ENCODE results near the gene PPM1B. TPM values are rescaled to one million over a fixed set of nuclear protein-coding genes. Genes with fewer than 3 reads are reported as not detected.
A peak's percentile ranks its signal among the peaks of the same experiment; 100 is the strongest.
"Not testable (repeated sequence)": the region's sequence is repeated elsewhere in the genome, so short reads cannot be mapped to it uniquely, and the experiment has no call there.

PPM1B gene
- total RNA-seq, 4 donors from 2014 or later, result 26.6 to 63.3 (median 57.5) TPM

DNA sequence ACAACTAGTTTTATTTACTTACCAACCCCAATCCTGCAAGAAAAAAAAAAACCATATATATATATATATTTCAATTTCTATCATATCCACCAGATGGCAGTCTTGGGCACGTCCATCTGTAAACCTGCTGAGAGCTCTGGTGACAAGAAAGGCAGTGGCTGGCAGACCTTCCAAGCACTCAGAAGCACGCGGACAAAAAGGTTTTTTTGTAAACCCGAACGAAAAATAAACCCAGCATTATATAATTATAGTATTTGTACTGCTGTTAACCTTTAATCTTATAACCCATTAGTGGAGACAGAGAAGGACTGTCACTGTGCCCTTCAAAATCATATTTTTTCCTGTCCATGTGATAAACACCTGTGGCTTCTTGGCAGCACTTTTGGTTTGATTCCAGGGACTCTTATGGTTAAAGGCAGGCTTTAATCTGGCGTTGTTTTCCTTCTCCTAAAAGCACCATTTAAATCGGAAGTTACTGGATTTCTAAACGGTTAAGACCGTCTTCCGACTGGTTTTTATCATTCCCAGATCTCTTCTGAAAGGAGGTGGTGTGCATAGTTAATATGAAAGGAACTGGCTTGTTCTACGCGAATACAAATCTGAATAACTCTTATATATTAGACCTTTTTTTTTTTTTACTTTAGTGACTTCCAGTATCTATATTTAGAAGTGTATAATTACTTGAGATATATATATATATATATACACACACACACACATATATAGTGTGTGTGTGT is 75.6 kb downstream of the PPM1B start:
- peak overlapping the region in 1 of 2 donors; percentile 43 for H3K27ac ChIP-seq
- no peaks in the 10 kb centered on the region for H3K36me3 ChIP-seq
- intact Hi-C loops (cut with DNase I; ENCODE audit: low total_unique reads), result no loop called here
- no peaks in the 10 kb centered on the region for H3K9me3 ChIP-seq
- H3K4me3 ChIP-seq, result peak overlapping the region; percentile 18 to 23
- peak; percentile 24 to 58 for DNase-seq
- H3K4me1 ChIP-seq, result no peaks in the 10 kb centered on the region
- H3K27me3 ChIP-seq, result no peaks in the 10 kb centered on the region
- TF ChIP-seq POLR2A (IDR thresholded peaks at IDR 0.05), result no peak
- TF ChIP-seq CTCF (IDR thresholded peaks at IDR 0.05), result peak in 3 of 4 experiments; percentile 27 to 67 (median 61)

DNA sequence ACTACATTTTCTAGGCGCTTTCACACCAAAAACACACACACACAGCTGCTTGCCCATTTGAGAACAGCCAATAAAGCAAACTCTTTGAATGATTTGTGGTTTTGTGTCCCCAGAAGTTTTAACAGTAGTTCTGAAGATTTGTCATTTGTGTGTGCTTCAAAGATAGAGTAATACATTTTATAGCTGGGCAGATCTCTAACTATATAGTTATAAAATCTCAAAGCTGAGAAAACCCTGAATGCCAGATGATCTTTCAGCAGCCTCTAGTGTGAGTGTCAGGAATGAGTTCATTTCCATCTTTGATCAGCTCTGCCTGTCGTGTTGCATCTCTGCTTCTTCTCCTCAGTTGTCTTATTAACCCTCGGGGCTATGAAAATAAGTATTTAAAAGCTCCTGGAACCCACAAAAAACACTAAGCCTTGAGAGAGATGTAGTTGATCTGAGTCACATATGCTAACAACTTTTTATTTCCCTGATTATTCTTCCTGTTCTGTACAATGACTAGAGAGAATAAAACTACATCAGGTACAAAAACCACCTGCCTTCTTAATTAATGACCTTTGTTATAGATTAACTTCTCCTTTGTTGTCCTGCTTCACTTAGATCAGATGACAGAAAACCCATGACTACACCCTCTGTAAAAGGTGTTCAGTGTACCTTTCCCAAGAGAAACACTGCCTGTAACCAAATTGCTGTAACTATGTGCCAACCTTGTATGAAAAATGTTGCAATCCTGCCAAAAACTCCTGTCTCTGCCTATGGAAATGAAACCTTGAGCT is 76.6 kb downstream of the PPM1B start:
- no peaks in the 10 kb centered on the region for H3K27me3 ChIP-seq
- no peaks in the 10 kb centered on the region for H3K4me1 ChIP-seq
- TF ChIP-seq POLR2A (IDR thresholded peaks at IDR 0.05) (no peak), CTCF (IDR thresholded peaks at IDR 0.05) (no peak)
- no peak overlapping the region for H3K4me3 ChIP-seq
- no peak for DNase-seq
- intact Hi-C loops (cut with DNase I; ENCODE audit: low total_unique reads), result no loop called here
- no peaks in the 10 kb centered on the region for H3K9me3 ChIP-seq
- no peak overlapping the region for H3K27ac ChIP-seq
- no peaks in the 10 kb centered on the region for H3K36me3 ChIP-seq

DNA sequence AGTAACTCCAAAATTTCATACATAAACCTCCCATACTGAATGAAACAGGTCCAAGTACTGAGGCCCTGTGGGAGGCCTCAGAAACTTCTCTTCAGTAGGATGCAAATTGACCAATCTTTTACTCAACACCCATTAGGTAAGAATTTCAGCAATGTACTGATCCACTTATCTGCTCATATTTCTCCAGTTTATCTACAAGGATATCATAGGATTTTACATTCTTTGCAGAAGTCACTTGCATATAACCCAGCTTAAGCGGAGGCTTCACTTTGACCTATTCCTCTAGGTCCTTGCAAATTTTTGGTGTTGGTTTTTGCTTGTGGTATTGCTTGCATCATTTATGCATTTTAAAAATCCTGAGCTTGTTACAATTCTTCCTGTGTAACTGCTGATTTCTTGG is 77.8 kb downstream of the PPM1B start:
- no peaks in the 10 kb centered on the region for H3K9me3 ChIP-seq
- H3K36me3 ChIP-seq, result no peaks in the 10 kb centered on the region
- H3K4me1 ChIP-seq, result no peaks in the 10 kb centered on the region
- no peak overlapping the region for H3K27ac ChIP-seq
- DNase-seq, result no peak
- H3K4me3 ChIP-seq, result no peak overlapping the region
- H3K27me3 ChIP-seq, result no peaks in the 10 kb centered on the region
- intact Hi-C loops (cut with DNase I; ENCODE audit: low total_unique reads), result no loop called here
- no peak for TF ChIP-seq POLR2A (IDR thresholded peaks at IDR 0.05)
- no peak for TF ChIP-seq CTCF (IDR thresholded peaks at IDR 0.05)

DNA sequence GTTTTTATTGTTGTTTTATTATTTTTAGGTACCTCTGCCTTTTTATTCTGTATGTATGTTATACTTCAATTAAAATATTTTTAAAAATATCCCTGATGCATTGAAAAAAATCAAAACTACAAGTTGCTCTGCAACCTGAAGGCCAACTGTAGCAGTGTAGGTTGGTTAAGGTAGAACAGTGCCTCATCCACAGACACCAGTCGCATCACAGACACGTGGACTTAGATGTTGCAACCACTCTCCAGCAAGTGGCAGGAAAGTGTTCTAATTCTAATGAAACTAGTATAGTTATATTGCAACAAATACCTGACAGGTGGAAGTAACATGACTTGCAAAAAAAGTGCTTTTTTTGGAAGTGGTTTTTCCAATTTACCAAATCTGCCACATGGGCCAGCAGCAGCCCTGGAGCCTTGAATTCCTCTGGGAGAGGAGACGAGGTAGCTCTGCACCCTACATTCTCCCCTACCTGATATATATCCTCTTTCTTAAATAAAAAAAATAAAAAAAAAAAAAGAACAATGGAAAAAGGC is 78.2 kb downstream of the PPM1B start:
- no peaks in the 10 kb centered on the region for H3K9me3 ChIP-seq
- no peak for DNase-seq
- no peak overlapping the region for H3K27ac ChIP-seq
- H3K4me1 ChIP-seq, result no peaks in the 10 kb centered on the region
- H3K36me3 ChIP-seq, result no peaks in the 10 kb centered on the region
- intact Hi-C loops (cut with DNase I; ENCODE audit: low total_unique reads), result no loop called here
- no peak for TF ChIP-seq CTCF (IDR thresholded peaks at IDR 0.05)
- TF ChIP-seq POLR2A (IDR thresholded peaks at IDR 0.05), result no peak
- H3K27me3 ChIP-seq, result no peaks in the 10 kb centered on the region
- H3K4me3 ChIP-seq, result no peak overlapping the region

GRCh38 chr2:44247924-44248323 is 79.2 kb downstream of the PPM1B start:
- Histone ChIP-seq H3K4me1 (no peaks in the 10 kb centered on the region), H3K27ac (no peak overlapping the region), H3K36me3 (no peaks in the 10 kb centered on the region), H3K27me3 (no peaks in the 10 kb centered on the region), H3K9me3 (no peaks in the 10 kb centered on the region), H3K4me3 (no peak overlapping the region)
- no peak for TF ChIP-seq CTCF (IDR thresholded peaks at IDR 0.05)
- no peak for TF ChIP-seq POLR2A (IDR thresholded peaks at IDR 0.05)
- no peak for DNase-seq
- intact Hi-C loops (cut with DNase I; ENCODE audit: low total_unique reads), result no loop called here

- H3K4me1 ChIP-seq; intact Hi-C loops (cut with DNase I; ENCODE audit: low total_unique reads); H3K4me3 ChIP-seq; H3K9me3 ChIP-seq; DNase-seq; H3K27me3 ChIP-seq; H3K36me3 ChIP-seq; H3K27ac ChIP-seq: not testable (repeated sequence)
Observed at GRCh38 chr2:44249269-44249668, 80.6 kb downstream of the PPM1B start.
